Measurements from ENCODE around the gene TXNL4A.

Gene TXNL4A

DNA sequence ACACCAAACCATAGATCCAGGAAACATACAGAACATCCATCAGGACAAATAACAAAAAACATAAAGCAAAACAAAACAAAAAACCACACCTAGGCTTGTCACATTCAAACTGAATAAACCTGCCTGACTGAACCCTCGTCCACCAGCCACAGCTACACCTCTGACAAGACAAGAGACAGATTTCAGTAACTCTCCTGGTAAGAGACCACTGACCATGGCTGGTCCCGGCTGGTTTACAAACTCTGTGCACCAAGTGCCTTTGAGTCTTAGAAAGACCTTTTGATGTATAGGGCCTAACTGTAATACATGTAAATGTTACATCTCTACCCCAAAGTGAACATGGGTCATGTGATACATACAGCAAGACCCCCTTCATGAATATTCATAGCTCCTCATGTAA, 32.1 kb downstream of the TXNL4A start:
- no peak for DNase-seq (ENCODE audit: low read depth in 1 of 2, low spot score in 1 of 2)
- Histone ChIP-seq H3K4me3 (replicated peaks; ENCODE audit: insufficient read depth, low read length) (no peak overlapping the region), H3K27me3 (ENCODE audit: insufficient read depth, poor library complexity, severe bottlenecking) (no peaks in the 10 kb centered on the region), H3K27ac (replicated peaks) (no peak overlapping the region)
- TF ChIP-seq, protein P1, sequence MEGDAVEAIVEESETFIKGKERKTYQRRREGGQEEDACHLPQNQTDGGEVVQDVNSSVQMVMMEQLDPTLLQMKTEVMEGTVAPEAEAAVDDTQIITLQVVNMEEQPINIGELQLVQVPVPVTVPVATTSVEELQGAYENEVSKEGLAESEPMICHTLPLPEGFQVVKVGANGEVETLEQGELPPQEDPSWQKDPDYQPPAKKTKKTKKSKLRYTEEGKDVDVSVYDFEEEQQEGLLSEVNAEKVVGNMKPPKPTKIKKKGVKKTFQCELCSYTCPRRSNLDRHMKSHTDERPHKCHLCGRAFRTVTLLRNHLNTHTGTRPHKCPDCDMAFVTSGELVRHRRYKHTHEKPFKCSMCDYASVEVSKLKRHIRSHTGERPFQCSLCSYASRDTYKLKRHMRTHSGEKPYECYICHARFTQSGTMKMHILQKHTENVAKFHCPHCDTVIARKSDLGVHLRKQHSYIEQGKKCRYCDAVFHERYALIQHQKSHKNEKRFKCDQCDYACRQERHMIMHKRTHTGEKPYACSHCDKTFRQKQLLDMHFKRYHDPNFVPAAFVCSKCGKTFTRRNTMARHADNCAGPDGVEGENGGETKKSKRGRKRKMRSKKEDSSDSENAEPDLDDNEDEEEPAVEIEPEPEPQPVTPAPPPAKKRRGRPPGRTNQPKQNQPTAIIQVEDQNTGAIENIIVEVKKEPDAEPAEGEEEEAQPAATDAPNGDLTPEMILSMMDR (IDR thresholded peaks at IDR 0.05; ENCODE audit: insufficient read depth, low read length): no peak
- TF ChIP-seq, protein P2, sequence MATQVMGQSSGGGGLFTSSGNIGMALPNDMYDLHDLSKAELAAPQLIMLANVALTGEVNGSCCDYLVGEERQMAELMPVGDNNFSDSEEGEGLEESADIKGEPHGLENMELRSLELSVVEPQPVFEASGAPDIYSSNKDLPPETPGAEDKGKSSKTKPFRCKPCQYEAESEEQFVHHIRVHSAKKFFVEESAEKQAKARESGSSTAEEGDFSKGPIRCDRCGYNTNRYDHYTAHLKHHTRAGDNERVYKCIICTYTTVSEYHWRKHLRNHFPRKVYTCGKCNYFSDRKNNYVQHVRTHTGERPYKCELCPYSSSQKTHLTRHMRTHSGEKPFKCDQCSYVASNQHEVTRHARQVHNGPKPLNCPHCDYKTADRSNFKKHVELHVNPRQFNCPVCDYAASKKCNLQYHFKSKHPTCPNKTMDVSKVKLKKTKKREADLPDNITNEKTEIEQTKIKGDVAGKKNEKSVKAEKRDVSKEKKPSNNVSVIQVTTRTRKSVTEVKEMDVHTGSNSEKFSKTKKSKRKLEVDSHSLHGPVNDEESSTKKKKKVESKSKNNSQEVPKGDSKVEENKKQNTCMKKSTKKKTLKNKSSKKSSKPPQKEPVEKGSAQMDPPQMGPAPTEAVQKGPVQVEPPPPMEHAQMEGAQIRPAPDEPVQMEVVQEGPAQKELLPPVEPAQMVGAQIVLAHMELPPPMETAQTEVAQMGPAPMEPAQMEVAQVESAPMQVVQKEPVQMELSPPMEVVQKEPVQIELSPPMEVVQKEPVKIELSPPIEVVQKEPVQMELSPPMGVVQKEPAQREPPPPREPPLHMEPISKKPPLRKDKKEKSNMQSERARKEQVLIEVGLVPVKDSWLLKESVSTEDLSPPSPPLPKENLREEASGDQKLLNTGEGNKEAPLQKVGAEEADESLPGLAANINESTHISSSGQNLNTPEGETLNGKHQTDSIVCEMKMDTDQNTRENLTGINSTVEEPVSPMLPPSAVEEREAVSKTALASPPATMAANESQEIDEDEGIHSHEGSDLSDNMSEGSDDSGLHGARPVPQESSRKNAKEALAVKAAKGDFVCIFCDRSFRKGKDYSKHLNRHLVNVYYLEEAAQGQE (IDR thresholded peaks at IDR 0.05; ENCODE audit: insufficient replicate concordance, low read depth): no peak
- TF ChIP-seq GABPA (IDR thresholded peaks at IDR 0.05; ENCODE audit: low read depth) (no peak), SPI1 (IDR thresholded peaks at IDR 0.05; ENCODE audit: borderline replicate concordance, low read depth) (no peak), POLR2AphosphoS5 (IDR thresholded peaks at IDR 0.05; ENCODE audit: low read depth) (no peak)

DNA sequence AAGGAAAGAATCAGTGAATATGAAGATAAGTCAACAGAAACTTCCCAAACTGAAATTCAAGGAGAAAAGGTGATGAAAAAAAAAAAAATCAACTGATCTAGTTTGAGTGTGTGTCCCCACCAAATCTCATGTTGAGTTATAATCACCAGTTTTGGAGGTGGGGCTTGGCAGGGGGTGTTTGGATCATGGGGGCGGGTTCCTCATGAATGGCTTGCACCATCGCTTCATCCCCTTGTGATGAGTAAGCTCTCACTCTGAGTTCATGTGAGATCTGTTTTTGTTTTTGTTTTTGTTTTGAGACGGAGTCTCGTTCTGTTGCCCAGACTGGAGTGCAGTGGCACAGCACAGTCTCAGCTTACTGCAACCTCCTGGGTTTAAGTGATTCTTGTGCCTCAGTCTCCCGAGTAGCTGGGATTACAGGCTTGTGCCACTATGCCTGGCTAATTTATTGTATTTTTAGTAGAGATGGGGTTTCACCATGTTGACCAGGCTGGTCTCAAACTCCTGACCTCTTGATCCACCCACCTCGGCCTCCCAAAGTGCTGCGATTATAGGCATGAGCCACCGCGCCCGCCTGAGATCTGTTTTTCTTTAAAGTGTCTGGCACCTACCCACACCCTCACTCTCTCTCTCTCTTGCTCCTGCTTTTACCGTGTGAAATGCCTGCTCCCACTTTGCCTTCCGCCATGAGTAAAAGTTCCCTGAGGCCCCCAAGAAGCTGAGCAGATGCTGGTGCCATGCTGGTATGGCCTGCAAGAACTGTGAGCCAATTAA, 32.9 kb downstream of the TXNL4A start:
- H3K27ac ChIP-seq (replicated peaks): peak overlapping the region; percentile 59
- H3K27me3 ChIP-seq (ENCODE audit: insufficient read depth, poor library complexity, severe bottlenecking): no peaks in the 10 kb centered on the region
- H3K4me3 ChIP-seq (replicated peaks; ENCODE audit: insufficient read depth, low read length): no peak overlapping the region
- DNase-seq (ENCODE audit: low read depth in 1 of 2, low spot score in 1 of 2): no peak
- TF ChIP-seq, protein P1 (IDR thresholded peaks at IDR 0.05; ENCODE audit: insufficient read depth, low read length): no peak
- no peak for TF ChIP-seq GABPA (IDR thresholded peaks at IDR 0.05; ENCODE audit: low read depth)
- no peak for TF ChIP-seq POLR2AphosphoS5 (IDR thresholded peaks at IDR 0.05; ENCODE audit: low read depth)
- TF ChIP-seq, protein P2 (IDR thresholded peaks at IDR 0.05; ENCODE audit: insufficient replicate concordance, low read depth): no peak
- TF ChIP-seq SPI1 (IDR thresholded peaks at IDR 0.05; ENCODE audit: borderline replicate concordance, low read depth): no peak

GRCh38 chr18:79954791-79955190, 33.6 kb downstream of the TXNL4A start:
- Histone ChIP-seq H3K4me3 (replicated peaks; ENCODE audit: insufficient read depth, low read length) (no peak overlapping the region), H3K27me3 (ENCODE audit: insufficient read depth, poor library complexity, severe bottlenecking) (no peaks in the 10 kb centered on the region), H3K27ac (replicated peaks) (peak overlapping the region; percentile 59)
- TF ChIP-seq, protein P2 (IDR thresholded peaks at IDR 0.05; ENCODE audit: insufficient replicate concordance, low read depth): no peak
- TF ChIP-seq SPI1 (IDR thresholded peaks at IDR 0.05; ENCODE audit: borderline replicate concordance, low read depth): no peak
- no peak for TF ChIP-seq POLR2AphosphoS5 (IDR thresholded peaks at IDR 0.05; ENCODE audit: low read depth)
- no peak for TF ChIP-seq GABPA (IDR thresholded peaks at IDR 0.05; ENCODE audit: low read depth)
- TF ChIP-seq, protein P1 (IDR thresholded peaks at IDR 0.05; ENCODE audit: insufficient read depth, low read length): no peak
- peak in 1 of 2 experiments; percentile 76 for DNase-seq (ENCODE audit: low read depth in 1 of 2, low spot score in 1 of 2)

Data from HL-60 (cell line).